OCI-LY3 (cell line): ENCODE data around the gene AFAP1L1.

Experiments used
- EZH2phosphoT487 ChIP-seq: fragments of 200-600 bp; shearing (Covaris generic); IDR thresholded peaks from 2 replicates; pipeline ENCODE4 v1.6.1; 2018; ENCODE audit warnings: antibody characterized with exemption, mixed run types, low read depth
- TF ChIP-seq, protein P1 (sequence below): fragments of 200-600, 300-600 bp; sonication (generic); IDR thresholded peaks from 2 replicates; pipeline ENCODE4 v1.5.1; 2014; ENCODE audit warnings: antibody characterized with exemption, low read length, low read depth

DNA sequence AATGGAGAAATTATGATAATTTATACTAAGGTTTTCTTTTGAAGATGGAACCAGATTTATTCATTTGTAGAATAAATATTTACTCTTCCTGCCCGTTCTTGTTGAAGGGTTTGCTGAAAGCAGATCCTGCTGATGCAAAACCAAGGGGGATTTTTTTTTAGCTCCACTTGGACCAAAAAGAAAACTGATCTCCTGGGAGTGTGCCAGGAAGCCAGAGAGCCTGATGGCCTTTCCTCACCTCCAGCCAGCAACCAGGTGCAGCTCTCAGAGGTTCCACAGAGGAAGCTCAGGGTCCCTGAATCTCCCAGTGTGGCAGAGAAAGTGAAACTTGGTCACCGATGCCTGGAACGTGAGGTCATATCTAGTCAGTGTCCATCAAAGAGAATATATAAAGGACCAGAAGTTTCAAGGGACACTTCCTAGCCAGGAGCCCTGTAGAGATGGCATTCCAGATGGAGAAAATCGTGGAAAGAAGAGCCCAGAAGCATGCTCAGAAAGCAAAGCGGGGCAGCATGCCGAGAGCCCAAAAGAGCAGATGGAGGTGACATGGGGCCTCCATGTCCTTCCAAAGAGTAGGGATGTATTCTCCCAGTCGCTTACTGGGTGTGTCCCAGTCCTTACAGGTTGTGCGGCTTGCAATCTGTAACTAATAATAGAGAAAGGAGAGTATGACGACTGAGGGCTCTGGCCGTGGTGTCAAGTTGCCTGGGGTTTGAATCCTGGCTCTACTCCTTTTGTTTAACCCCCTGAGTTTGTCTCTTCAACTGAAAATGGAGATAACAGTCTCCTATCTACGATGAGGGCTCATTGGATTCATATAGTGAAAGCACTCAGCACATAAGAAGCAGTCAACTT, 12.2 kb downstream of the AFAP1L1 start:
- TF ChIP-seq, protein P1, sequence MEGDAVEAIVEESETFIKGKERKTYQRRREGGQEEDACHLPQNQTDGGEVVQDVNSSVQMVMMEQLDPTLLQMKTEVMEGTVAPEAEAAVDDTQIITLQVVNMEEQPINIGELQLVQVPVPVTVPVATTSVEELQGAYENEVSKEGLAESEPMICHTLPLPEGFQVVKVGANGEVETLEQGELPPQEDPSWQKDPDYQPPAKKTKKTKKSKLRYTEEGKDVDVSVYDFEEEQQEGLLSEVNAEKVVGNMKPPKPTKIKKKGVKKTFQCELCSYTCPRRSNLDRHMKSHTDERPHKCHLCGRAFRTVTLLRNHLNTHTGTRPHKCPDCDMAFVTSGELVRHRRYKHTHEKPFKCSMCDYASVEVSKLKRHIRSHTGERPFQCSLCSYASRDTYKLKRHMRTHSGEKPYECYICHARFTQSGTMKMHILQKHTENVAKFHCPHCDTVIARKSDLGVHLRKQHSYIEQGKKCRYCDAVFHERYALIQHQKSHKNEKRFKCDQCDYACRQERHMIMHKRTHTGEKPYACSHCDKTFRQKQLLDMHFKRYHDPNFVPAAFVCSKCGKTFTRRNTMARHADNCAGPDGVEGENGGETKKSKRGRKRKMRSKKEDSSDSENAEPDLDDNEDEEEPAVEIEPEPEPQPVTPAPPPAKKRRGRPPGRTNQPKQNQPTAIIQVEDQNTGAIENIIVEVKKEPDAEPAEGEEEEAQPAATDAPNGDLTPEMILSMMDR, result no peak
- TF ChIP-seq EZH2phosphoT487, result no peak
